Duodenal mucosa (tissue), 2 donors: ENCODE results near the gene MT3.

ENCODE experiments used
- H3K27ac ChIP-seq: one replicate; pipeline ENCODE4 v1.7.0; 2013; ENCODE audit warnings: low read depth, low read length
- H3K27me3 ChIP-seq, 2 donors: one replicate each; pipeline ENCODE4 v1.7.0; 2013; ENCODE audit warnings: low read length in 2 of 2, control low read depth in 1 of 2; ENCODE audit not compliant: insufficient read depth in 2 of 2, control insufficient read depth in 1 of 2
- H3K36me3 ChIP-seq, 2 donors: one replicate each; pipeline ENCODE4 v1.7.0; 2013; ENCODE audit warnings: low read length in 2 of 2, control low read depth in 1 of 2; ENCODE audit not compliant: insufficient read depth in 2 of 2, control insufficient read depth in 1 of 2
- H3K4me1 ChIP-seq, 2 donors: one replicate each; pipeline ENCODE4 v1.7.0; 2013; ENCODE audit warnings: low read length in 2 of 2, control low read depth in 1 of 2; ENCODE audit not compliant: insufficient read depth in 2 of 2, control insufficient read depth in 1 of 2
- H3K4me3 ChIP-seq, 2 donors: one replicate each; pipeline ENCODE4 v1.7.0; 2013; ENCODE audit warnings: low read length in 2 of 2, low read depth in 1 of 2
- H3K9ac ChIP-seq, 2 donors: one replicate each; pipeline ENCODE4 v1.7.0; 2013; ENCODE audit warnings: low read length in 2 of 2, low read depth in 1 of 2
- H3K9me3 ChIP-seq, 2 donors: one replicate each; pipeline ENCODE4 v1.7.0; 2013; ENCODE audit warnings: low read length in 2 of 2, control low read depth in 1 of 2; ENCODE audit not compliant: control insufficient read depth in 1 of 2

MT3 gene

DNA sequence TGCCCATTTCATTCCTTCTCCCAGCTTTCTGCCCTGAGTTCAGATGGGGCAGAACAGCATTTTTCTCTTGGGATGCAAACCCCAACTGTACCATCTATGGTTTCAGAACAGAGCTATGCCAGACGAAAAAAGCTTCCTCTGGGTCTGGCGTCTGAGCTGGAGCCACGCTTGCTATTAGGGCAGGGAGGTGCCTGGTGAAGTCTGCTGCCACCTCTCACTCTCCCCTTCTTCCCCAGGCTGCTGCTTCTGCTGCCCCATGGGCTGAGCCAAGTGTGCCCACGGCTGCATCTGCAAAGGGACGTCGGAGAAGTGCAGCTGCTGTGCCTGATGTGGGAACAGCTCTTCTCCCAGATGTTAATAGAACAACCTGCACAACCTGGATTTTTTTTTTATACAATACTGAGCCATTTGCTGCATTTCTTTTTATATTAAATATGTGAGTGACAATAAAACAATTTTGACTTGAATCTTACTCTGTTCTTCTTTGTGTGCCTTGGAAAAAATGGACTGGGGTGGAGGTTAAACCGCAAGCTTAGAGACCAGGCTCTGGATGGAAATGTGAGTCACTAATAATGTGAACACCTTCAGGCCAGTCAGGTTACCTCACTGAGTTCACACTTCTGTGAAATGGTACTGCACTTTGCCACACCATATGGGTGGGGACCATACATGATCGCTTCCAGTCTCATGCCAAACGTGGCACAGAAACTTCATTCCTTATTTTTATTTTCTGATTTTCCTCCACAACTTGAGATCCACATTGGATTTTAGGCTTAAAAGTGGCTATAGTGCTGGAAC lies 47.5 kb downstream of the MT3 start:
- no peak overlapping the region for H3K9ac ChIP-seq
- H3K27ac ChIP-seq, result no peak overlapping the region
- H3K27me3 ChIP-seq, result peaks cover 18 to 19% of the 10 kb centered on the region in 2 donors
- peaks cover 13 to 37% of the 10 kb centered on the region in 2 donors for H3K4me1 ChIP-seq
- H3K36me3 ChIP-seq, result no peaks in the 10 kb centered on the region
- H3K4me3 ChIP-seq, result no peak overlapping the region
- no peaks in the 10 kb centered on the region for H3K9me3 ChIP-seq

DNA sequence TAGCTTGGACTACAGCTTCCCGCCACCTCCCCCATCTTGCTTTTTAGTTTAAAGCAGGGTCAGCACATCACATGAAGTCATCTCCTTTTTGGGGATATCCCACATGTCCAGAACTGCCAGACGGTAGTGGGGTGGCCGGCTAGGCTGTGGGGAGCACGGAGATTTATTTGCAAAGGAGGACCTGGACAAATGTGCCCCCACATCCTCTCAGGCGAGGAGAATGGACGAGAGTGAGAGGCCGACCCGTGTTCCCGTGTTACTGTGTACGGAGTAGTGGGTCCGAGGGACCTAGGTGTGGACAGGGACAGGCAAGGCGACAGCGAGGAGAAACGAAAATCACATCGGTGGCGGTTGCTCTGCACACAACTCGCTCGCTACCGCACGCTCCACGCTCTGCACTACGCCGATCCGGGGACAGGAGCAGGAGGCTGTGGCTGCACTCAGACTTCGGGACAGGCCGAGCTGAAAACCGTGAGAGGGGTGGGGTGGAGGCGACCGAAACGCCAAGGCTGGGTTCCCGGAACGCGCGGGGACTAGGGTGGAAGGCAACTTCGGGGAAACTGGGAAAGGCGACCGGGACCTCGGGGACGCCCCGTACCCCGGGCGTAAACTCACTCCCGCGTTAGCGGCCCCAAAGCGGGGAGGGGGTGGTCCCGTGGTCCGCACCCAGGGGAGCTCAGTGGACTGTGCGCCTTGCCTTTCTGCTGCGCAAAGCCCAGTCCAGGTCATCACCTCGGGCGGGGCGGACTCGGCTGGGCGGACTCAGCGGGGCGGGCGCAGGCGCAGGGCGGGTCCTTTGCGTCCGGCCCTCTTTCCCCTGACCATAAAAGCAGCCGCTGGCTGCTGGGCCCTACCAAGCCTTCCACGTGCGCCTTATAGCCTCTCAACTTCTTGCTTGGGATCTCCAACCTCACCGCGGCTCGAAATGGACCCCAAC lies 48.8 kb downstream of the MT3 start, which contains the start of gene MT1A:
TSS of gene MT1A (plus strand) at position 853 of the 937 bp plus-strand sequence. CDS start at position 926, 73 bp downstream.
- Histone ChIP-seq H3K27me3 (peaks cover 11 to 19% of the 10 kb centered on the region in 2 donors), H3K4me1 (peaks cover 19 to 36% of the 10 kb centered on the region in 2 donors), H3K9me3 (no peaks in the 10 kb centered on the region), H3K27ac (no peak within 1 kb of the TSS), H3K36me3 (no peaks in the 10 kb centered on the region), H3K4me3 (peak within 1 kb of the TSS; percentile 31 to 75), H3K9ac (peak within 1 kb of the TSS; percentile 48 to 61)

DNA sequence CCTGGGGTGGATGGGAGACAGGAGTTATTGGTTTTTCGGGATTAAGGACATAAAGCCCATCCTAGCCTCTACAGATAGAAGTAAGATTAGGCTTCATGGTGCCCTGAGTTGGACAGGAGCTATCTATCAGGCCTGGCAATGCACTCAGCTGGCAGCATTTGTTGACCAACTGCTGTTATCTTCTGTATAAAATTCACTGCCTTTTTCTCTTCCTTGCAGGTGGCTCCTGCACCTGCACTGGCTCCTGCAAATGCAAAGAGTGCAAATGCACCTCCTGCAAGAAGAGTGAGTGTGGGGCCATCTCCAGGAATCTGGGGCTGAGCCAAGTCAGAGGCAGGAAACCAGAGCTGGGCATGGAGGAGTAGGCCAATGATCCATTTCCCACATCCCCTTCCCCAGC lies 49.7 kb downstream of the MT3 start:
- Histone ChIP-seq H3K4me3 (peak overlapping the region; percentile 31 to 75), H3K36me3 (no peaks in the 10 kb centered on the region), H3K9me3 (no peaks in the 10 kb centered on the region), H3K27me3 (peaks cover 10 to 19% of the 10 kb centered on the region in 2 donors), H3K4me1 (peaks cover 25 to 39% of the 10 kb centered on the region in 2 donors), H3K9ac (peak overlapping the region; percentile 48 to 61), H3K27ac (no peak overlapping the region)

DNA sequence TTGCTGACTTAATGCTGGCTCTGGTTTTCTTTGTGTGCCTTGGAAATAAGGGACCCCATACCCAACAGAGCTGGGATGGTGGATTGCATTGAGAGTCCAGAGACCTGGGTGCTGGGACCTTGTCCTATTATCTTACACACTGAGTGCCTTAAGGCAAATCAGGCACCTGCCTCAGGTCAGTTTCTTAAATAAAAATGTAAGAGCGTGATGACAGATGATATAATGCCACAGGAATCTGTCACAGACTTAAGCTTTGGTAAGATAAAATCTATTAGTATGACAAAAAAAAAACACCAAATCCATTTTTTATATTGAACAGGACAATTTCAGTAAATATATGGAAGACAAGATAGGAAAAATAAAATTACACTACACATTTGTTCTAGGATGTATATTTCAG lies 50.7 kb downstream of the MT3 start:
- Histone ChIP-seq H3K27me3 (peaks cover 10 to 19% of the 10 kb centered on the region in 2 donors), H3K4me1 (peaks cover 27 to 40% of the 10 kb centered on the region in 2 donors), H3K9me3 (no peaks in the 10 kb centered on the region), H3K36me3 (no peaks in the 10 kb centered on the region), H3K4me3 (no peak overlapping the region), H3K27ac (no peak overlapping the region), H3K9ac (no peak overlapping the region)
